B cell (primary cell): Measurements from ENCODE around the gene GPR143. TPM values are rescaled to one million over a fixed set of nuclear protein-coding genes. Genes with fewer than 3 reads are reported as not detected.

ENCODE experiments used
- ATAC-seq: fragments of 200-7000 bp; cut with Tn5 transposase; one replicate; pipeline ENCODE4 v1.10.0; 2021; ENCODE audit warnings: low read depth, mild to moderate bottlenecking, moderate number of reproducible peaks, moderate library complexity
- CTCF ChIA-PET: fragments of 350-600 bp; sonication (Branson Sonifier 250); formaldehyde crosslinking; loops from one replicate; lab custom pipeline; 2021; ENCODE audit warnings: antibody characterized with exemption, inconsistent platforms; lab: Charles Lee
- POLR2A ChIA-PET: fragments of 350-600 bp; sonication (Branson Sonifier 250); formaldehyde crosslinking; loops from one replicate; lab custom pipeline; 2021; ENCODE audit warnings: antibody characterized with exemption; lab: Charles Lee
- DNase-seq: peaks from one replicate; pipeline ENCODE4 v3.0.0; 2013
- H2AFZ ChIP-seq: 2 replicates; pipeline ENCODE4 v1.6.1; 2012; ENCODE audit warnings: mild to moderate bottlenecking, low read depth, low read length; ENCODE audit not compliant: insufficient read depth, poor library complexity, severe bottlenecking
- H3K27ac ChIP-seq, 2 donors: 1 replicate in 1 of 2; 2 replicates in 1 of 2; pipeline ENCODE4 v1.5.1; 2012 to 2013; ENCODE audit warnings: low read length in 2 of 2, mild to moderate bottlenecking in 2 of 2, moderate library complexity in 1 of 2
- H3K27me3 ChIP-seq, 4 experiments: fragments of 200-600 bp in 1 of 4; sonication (generic) in 1 of 4; replicated peaks in 1 of 4; 1 replicate in 2 of 4; 2 replicates in 2 of 4; pipeline versions ENCODE4 v1.6.1 to v1.7.0; 2013 to 2016; ENCODE audit warnings: low read length in 3 of 4, mild to moderate bottlenecking in 2 of 4, mixed read lengths in 1 of 4, moderate library complexity in 1 of 4; ENCODE audit not compliant: insufficient read depth in 4 of 4, control insufficient read depth in 3 of 4; ENCODE audit errors: control extremely low read depth in 1 of 4
- H3K36me3 ChIP-seq, 2 experiments: replicated peaks in 1 of 2; 1 replicate in 1 of 2; 2 replicates in 1 of 2; pipeline versions ENCODE4 v1.6.1 to v1.7.1; 2013; ENCODE audit warnings: low read length in 1 of 2; ENCODE audit not compliant: insufficient read depth in 2 of 2, control insufficient read depth in 1 of 2; ENCODE audit errors: control extremely low read depth in 1 of 2, extremely low read depth in 1 of 2
- H3K4me1 ChIP-seq, 2 donors: fragments of 200-600 bp in 1 of 2; sonication (generic) in 1 of 2; 1 replicate in 1 of 2; 2 replicates in 1 of 2; pipeline versions ENCODE4 v1.5.1 to v1.6.1; 2013 to 2017; ENCODE audit warnings: low read length in 2 of 2; ENCODE audit not compliant: control insufficient read depth in 2 of 2, insufficient read depth in 2 of 2
- H3K4me2 ChIP-seq: replicated peaks from 2 replicates; pipeline ENCODE3; 2012; ENCODE audit warnings: mild to moderate bottlenecking, low read depth, low read length; ENCODE audit not compliant: poor library complexity, severe bottlenecking
- H3K4me3 ChIP-seq, 5 experiments: fragments of 200-600 bp in 1 of 5; sonication (generic) in 1 of 5; 1 replicate in 3 of 5; 2 replicates in 2 of 5; pipeline versions ENCODE4 v1.5.1 to v1.7.0; 2011 to 2016; ENCODE audit warnings: low read length in 4 of 5, mild to moderate bottlenecking in 4 of 5, low read depth in 2 of 5, control low read depth in 1 of 5, moderate library complexity in 1 of 5; ENCODE audit not compliant: insufficient read depth in 1 of 5; ENCODE audit errors: control extremely low read depth in 1 of 5, extremely low read depth in 1 of 5
- H3K79me2 ChIP-seq: fragments of 200-600 bp; sonication (generic); one replicate; pipeline ENCODE4 v1.6.0; 2016; ENCODE audit warnings: low read length; ENCODE audit not compliant: control insufficient read depth, insufficient read depth
- H3K9ac ChIP-seq: fragments of 200-600 bp; sonication (generic); 2 replicates; pipeline ENCODE4 v1.6.1; 2017; ENCODE audit warnings: mild to moderate bottlenecking, low read length, moderate library complexity
- H3K9me3 ChIP-seq, 3 donors: one replicate each; pipeline versions ENCODE4 v1.6.1 to v1.7.1; 2013; ENCODE audit warnings: low read length in 2 of 3; ENCODE audit not compliant: control insufficient read depth in 2 of 3, insufficient read depth in 1 of 3; ENCODE audit errors: control extremely low read depth in 1 of 3
- H4K20me1 ChIP-seq: 2 replicates; pipeline ENCODE4 v1.6.0; 2012; ENCODE audit warnings: mild to moderate bottlenecking, low read length; ENCODE audit not compliant: insufficient read depth, control insufficient read depth, poor library complexity, severe bottlenecking
- H3K27ac Mint-ChIP-seq: one replicate; pipeline ENCODE4 v1.8.0; 2021; ENCODE audit warnings: mixed read lengths
- H3K27me3 Mint-ChIP-seq: one replicate; pipeline ENCODE4 v1.8.0; 2021; ENCODE audit warnings: mixed read lengths
- H3K4me1 Mint-ChIP-seq: one replicate; pipeline ENCODE4 v1.8.0; 2021; ENCODE audit warnings: mixed read lengths
- H3K4me3 Mint-ChIP-seq: one replicate; pipeline ENCODE4 v1.8.0; 2021; ENCODE audit warnings: mixed read lengths
- H3K9me3 Mint-ChIP-seq: one replicate; pipeline ENCODE4 v1.8.0; 2022; ENCODE audit warnings: mixed read lengths; ENCODE audit not compliant: insufficient read depth
- EZH2 ChIP-seq: IDR thresholded peaks from 2 replicates; pipeline ENCODE4 v1.6.1; 2012; ENCODE audit warnings: borderline replicate concordance, low read depth, mild to moderate bottlenecking, moderate library complexity, low read length; ENCODE audit not compliant: insufficient read depth, poor library complexity, severe bottlenecking
- WGBS: methylation state at CpG from one replicate; pipeline ENCODE4 v1.1.5; 2013; ENCODE audit warnings: missing lambda C conversion rate; ENCODE audit not compliant: insufficient coverage; 5-methylcytosine and 5-hydroxymethylcytosine counted together
- intact Hi-C: fragments of 100-400 bp; cut with micrococcal nuclease; formaldehyde crosslinking; loops from one replicate; pipeline ENCODE4 v1.10.0; 2022
- polyA plus RNA-seq: library from polyadenylated mRNA; depleted of rRNA; stranded (reverse); fragments of >200 nt; gene quantifications from 2 replicates; pipeline ENCODE4 v1.2.3, GENCODE V29; 2012
- total RNA-seq, 2 donors: library from RNA; stranded (reverse); fragments of 120-200 nt in 1 of 2; gene quantifications; 1 replicate in 1 of 2; 2 replicates in 1 of 2; pipeline versions ENCODE4 v1.2.3 to v1.2.4, GENCODE V29; 2013 to 2022
- TF ChIP-seq, protein P1 (sequence below): fragments of 200-600 bp; IDR thresholded peaks from one replicate; pipeline ENCODE4 v1.8.0; 2022; ENCODE audit warnings: antibody characterized with exemption, mild to moderate bottlenecking

The GPR143 gene
- total and polyA plus RNA-seq, 2 donors (not counting 1 experiment from before 2014, with no cell fraction given) = not detected

DNA sequence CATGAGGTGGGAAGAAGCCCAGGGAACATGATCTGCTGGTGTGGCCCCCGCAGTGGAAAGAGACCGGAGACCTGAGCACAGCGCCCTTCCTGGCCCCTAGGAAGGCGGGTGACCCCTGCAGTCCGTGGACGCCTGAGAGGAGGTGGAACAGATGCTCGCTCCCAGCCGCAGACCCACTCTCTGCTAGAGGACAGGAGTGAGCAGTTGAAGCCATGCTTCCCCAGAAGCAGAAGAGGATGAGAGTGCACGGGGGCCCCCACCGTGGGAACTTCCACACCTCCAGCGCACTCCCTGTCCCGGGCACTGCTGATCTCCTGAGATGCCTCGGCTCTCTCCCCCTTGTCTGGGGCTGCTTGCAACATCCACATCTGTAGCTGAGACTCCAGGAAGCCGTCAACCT, 62.2 kb downstream of the GPR143 start:
- WGBS = 100% methylated on average over 5 of the region's 14 CpGs
- no peaks in the 10 kb centered on the region for H3K79me2 ChIP-seq
- H3K4me3 Mint-ChIP-seq = no peak overlapping the region
- peaks cover 0 to 8% of the 10 kb centered on the region in 2 experiments for H3K36me3 ChIP-seq
- TF ChIP-seq, protein P1, sequence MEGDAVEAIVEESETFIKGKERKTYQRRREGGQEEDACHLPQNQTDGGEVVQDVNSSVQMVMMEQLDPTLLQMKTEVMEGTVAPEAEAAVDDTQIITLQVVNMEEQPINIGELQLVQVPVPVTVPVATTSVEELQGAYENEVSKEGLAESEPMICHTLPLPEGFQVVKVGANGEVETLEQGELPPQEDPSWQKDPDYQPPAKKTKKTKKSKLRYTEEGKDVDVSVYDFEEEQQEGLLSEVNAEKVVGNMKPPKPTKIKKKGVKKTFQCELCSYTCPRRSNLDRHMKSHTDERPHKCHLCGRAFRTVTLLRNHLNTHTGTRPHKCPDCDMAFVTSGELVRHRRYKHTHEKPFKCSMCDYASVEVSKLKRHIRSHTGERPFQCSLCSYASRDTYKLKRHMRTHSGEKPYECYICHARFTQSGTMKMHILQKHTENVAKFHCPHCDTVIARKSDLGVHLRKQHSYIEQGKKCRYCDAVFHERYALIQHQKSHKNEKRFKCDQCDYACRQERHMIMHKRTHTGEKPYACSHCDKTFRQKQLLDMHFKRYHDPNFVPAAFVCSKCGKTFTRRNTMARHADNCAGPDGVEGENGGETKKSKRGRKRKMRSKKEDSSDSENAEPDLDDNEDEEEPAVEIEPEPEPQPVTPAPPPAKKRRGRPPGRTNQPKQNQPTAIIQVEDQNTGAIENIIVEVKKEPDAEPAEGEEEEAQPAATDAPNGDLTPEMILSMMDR = no peak
- TF ChIP-seq EZH2 = no peak
- H3K4me1 ChIP-seq = peaks cover 3 to 5% of the 10 kb centered on the region in 2 donors
- no peak for DNase-seq
- H3K27ac ChIP-seq = no peak overlapping the region
- H3K4me2 ChIP-seq = no peak overlapping the region
- H3K4me3 ChIP-seq = no peak overlapping the region
- ATAC-seq = no peak
- ChIA-PET CTCF (no interaction called here), POLR2A (no interaction called here)
- no peak overlapping the region for H2AFZ ChIP-seq
- H3K4me1 Mint-ChIP-seq = peaks cover 5% of the 10 kb centered on the region
- no peak overlapping the region for H3K9ac ChIP-seq
- H3K27me3 Mint-ChIP-seq = no peaks in the 10 kb centered on the region
- intact Hi-C loops = no loop called here
- H3K9me3 ChIP-seq = peaks cover 0 to 14% (median 0%) of the 10 kb centered on the region in 3 donors
- no peaks in the 10 kb centered on the region for H4K20me1 ChIP-seq
- H3K27ac Mint-ChIP-seq = no peak overlapping the region
- no peaks in the 10 kb centered on the region for H3K27me3 ChIP-seq
- H3K9me3 Mint-ChIP-seq = no peaks in the 10 kb centered on the region

DNA sequence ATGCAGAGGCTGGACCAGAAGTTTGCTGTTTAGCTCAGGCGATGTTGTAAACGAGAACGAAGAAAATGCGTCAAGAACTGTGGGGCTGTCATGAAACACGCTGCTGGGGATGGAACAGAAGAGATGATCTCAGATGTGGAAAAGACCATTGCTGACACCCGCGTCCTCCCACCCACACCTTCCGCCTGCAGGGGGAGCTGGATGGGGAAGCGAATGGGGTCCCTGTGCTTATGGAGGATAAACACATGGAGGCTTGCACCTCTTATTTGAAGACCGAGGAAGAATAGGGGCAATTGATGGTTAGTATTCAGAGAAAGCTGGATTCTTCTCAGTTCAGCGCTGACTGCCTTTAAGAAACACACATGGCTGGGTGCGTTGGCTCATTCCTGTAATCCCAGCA, 63.9 kb downstream of the GPR143 start:
- ChIA-PET CTCF (no interaction called here), POLR2A (no interaction called here)
- no peak overlapping the region for H3K27ac ChIP-seq
- H4K20me1 ChIP-seq = no peaks in the 10 kb centered on the region
- intact Hi-C loops = no loop called here
- no peaks in the 10 kb centered on the region for H3K27me3 Mint-ChIP-seq
- no peaks in the 10 kb centered on the region for H3K79me2 ChIP-seq
- no peaks in the 10 kb centered on the region for H3K4me1 ChIP-seq
- no peak overlapping the region for H2AFZ ChIP-seq
- peaks cover 0 to 20% of the 10 kb centered on the region in 2 experiments for H3K36me3 ChIP-seq
- no peaks in the 10 kb centered on the region for H3K27me3 ChIP-seq
- no peak for ATAC-seq
- H3K4me3 Mint-ChIP-seq = no peak overlapping the region
- no peak overlapping the region for H3K4me3 ChIP-seq
- no peak for DNase-seq
- no peaks in the 10 kb centered on the region for H3K9me3 Mint-ChIP-seq
- peaks cover 0 to 14% (median 0%) of the 10 kb centered on the region in 3 donors for H3K9me3 ChIP-seq
- no peak for TF ChIP-seq EZH2
- TF ChIP-seq, protein P1 = no peak
- no CpG with 5 or more reads among the region's 12 CpGs for WGBS
- H3K4me1 Mint-ChIP-seq = no peaks in the 10 kb centered on the region
- no peak overlapping the region for H3K9ac ChIP-seq
- no peak overlapping the region for H3K4me2 ChIP-seq
- H3K27ac Mint-ChIP-seq = no peak overlapping the region
